AG04450 (cell line): ENCODE measurements around the gene ABCC10. TPM values are rescaled to one million over a fixed set of nuclear protein-coding genes. Genes with fewer than 3 reads are reported as not detected.

Experiments used
- CTCF ChIA-PET: fragments of 300-600, 350-600 bp; formaldehyde crosslinking; extraction: SDS; loops from one replicate; lab custom pipeline; 2022; ENCODE audit warnings: antibody characterized with exemption, inconsistent platforms; lab: Charles Lee
- POLR2A ChIA-PET: fragments of 350-600 bp; formaldehyde crosslinking; extraction: SDS; loops from one replicate; lab custom pipeline; 2021; ENCODE audit warnings: antibody characterized with exemption, inconsistent platforms; lab: Yijun Ruan, JAX
- DNase-seq: peaks from one replicate; pipeline ENCODE4 v3.0.0-alpha.2; 2011; ENCODE audit warnings: low read depth, low spot score
- H3K27ac ChIP-seq: one replicate; pipeline ENCODE4 v1.5.1; 2012; ENCODE audit warnings: low read depth, low read length, control low read depth
- H3K27me3 ChIP-seq: one replicate; pipeline ENCODE4 v1.6.0; 2012; ENCODE audit warnings: low read length; ENCODE audit not compliant: control insufficient read depth, insufficient read depth
- H3K4me3 ChIP-seq: 2 replicates; pipeline ENCODE4 v1.5.1; 2011; ENCODE audit warnings: mild to moderate bottlenecking, low read depth, low read length, control low read depth
- H3K9me3 ChIP-seq: 2 replicates; pipeline ENCODE4 v1.5.1; 2012; ENCODE audit warnings: low read length; ENCODE audit not compliant: control insufficient read depth, insufficient read depth
- CTCF ChIP-seq: IDR thresholded peaks from 2 replicates; pipeline ENCODE4 v1.5.1; 2011; ENCODE audit warnings: low read depth, low read length, control low read depth, inconsistent platforms
- polyA plus RNA-seq: library from polyadenylated mRNA; depleted of rRNA; stranded (reverse); fragments of >200 nt; gene quantifications from 2 replicates; pipeline ENCODE4 v1.2.3, GENCODE V29; 2011

The ABCC10 gene
- polyA plus RNA-seq, 1 experiment = 12.0 TPM

GRCh38 chr6:43393602-43394001, 33.7 kb upstream of the ABCC10 start:
- H3K27ac ChIP-seq = no peak overlapping the region
- peaks cover 31% of the 10 kb centered on the region for H3K27me3 ChIP-seq
- no peak overlapping the region for H3K4me3 ChIP-seq
- no peak for DNase-seq
- ChIA-PET POLR2A (interaction anchor here (0.6 kb wide), 1 partner anchor 464 kb away, joined by 3 read pairs; no protein-coding TSS in a partner anchor), CTCF (no interaction called here)
- no peak for TF ChIP-seq CTCF
- H3K9me3 ChIP-seq = no peaks in the 10 kb centered on the region

- H3K27me3 ChIP-seq = peaks cover 27% of the 10 kb centered on the region
- ChIA-PET POLR2A (no interaction called here), CTCF (no interaction called here)
- TF ChIP-seq CTCF = no peak
- no peak for DNase-seq
- H3K4me3 ChIP-seq = no peak overlapping the region
- no peak overlapping the region for H3K27ac ChIP-seq
- H3K9me3 ChIP-seq = no peaks in the 10 kb centered on the region
These were observed 32.4 kb upstream of the ABCC10 start for GRCh38 chr6:43394982-43395381.

DNA sequence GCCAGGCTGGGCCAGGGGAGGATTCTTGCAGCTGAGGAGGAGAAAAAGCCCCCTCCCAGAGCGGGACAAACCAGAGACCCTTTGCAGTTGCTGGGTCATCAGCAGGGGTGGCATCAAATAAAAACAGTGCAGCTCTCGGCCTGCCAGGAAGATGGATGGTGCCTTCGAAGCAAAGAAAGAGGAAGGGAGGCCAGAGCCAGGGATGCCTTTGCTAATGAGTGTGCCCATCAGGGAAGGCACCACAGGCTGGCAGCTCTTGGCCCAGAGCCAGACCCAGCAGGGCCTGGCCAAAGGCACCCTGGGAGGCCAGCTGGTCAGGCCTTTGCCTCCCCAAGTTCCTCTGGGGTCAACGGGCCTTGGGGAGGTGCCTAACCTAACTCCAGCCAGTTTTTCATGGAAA, 31.6 kb upstream of the ABCC10 start:
- Histone ChIP-seq H3K4me3 (no peak overlapping the region), H3K27me3 (peaks cover 21% of the 10 kb centered on the region), H3K9me3 (no peaks in the 10 kb centered on the region), H3K27ac (no peak overlapping the region)
- POLR2A ChIA-PET = interaction anchor here (0.7 kb wide), 1 partner anchor 234 kb away, joined by 4 read pairs; no protein-coding TSS in a partner anchor
- DNase-seq = no peak
- no peak for TF ChIP-seq CTCF
- CTCF ChIA-PET = no interaction called here

GRCh38 chr6:43396408-43397149, 30.8 kb upstream of the ABCC10 start:
- Histone ChIP-seq H3K27ac (no peak overlapping the region), H3K9me3 (no peaks in the 10 kb centered on the region), H3K4me3 (no peak overlapping the region), H3K27me3 (peaks cover 13% of the 10 kb centered on the region)
- no peak for TF ChIP-seq CTCF
- ChIA-PET POLR2A (interaction anchor here (0.5 kb wide), 1 partner anchor 64 kb away, joined by 3 read pairs; no protein-coding TSS in a partner anchor), CTCF (interaction anchor here (0.7 kb wide), 1 partner anchor 100 kb away, joined by 4 read pairs; no protein-coding TSS in a partner anchor)
- no peak for DNase-seq

DNA sequence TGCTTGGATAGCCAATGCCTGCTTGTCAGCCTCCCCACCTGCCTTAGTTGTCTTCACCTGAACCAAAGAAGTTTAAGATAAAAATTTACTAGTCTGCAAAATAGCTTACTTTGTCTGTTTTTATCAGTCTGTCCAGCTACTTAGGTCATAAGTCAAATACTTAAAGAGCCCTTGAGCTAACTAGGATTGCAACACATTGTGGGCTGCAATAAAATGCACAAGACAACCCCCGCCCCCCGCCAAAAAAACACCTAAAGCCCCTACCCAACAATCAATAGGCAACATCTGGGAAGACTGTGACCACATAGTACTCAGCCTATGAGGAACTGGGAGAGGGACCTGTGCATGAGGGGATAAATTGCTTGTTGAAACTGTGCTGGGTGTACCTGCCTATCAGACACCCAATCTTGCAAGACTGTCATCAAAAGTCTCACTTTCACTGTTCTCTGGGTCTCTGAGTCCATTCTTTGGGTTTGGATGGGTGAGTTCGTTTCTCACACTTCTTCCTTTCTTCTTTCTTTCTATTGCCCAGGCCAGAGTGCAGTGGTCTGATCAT, 27.3 kb upstream of the ABCC10 start:
- ChIA-PET POLR2A (no interaction called here), CTCF (no interaction called here)
- H3K27ac ChIP-seq = no peak overlapping the region
- H3K9me3 ChIP-seq = no peaks in the 10 kb centered on the region
- no peak overlapping the region for H3K4me3 ChIP-seq
- no peak for DNase-seq
- no peak for TF ChIP-seq CTCF
- peaks cover 2% of the 10 kb centered on the region for H3K27me3 ChIP-seq
